ENCODE results near the gene PFN3. TPM values are rescaled to one million over a fixed set of nuclear protein-coding genes. Genes with fewer than 3 reads are reported as not detected.

Gene PFN3
- total and polyA plus RNA-seq, 2 of the 4 experiments (the other 2 are of a cell fraction) = not detected

DNA sequence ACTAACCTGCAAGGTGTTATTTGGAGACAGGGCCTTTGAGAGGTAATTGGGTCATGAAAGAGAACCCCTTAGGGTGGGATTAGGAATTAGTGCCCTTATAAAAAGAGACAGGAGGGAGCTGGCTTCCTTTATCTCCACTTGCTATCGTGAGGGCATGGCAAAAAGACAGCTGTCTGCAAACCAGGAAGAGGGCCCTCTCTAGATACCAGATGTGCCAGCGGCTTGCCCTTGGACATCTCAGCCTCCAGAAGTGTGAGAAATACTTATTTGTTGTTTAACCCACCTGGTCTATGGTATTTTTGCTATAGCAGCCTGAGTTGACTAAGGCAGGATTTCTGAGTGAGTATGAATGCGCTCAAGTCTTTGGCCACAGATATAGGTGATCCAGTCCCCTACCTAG lies 43.7 kb downstream of the PFN3 start:
- in situ Hi-C loops (cut with MboI; ENCODE audit: low sequenced_read_pairs) (no loop called here), intact Hi-C loops (cut with micrococcal nuclease) (no loop called here), dilution Hi-C loops (cut with HindIII; ENCODE audit: low sequenced_read_pairs, unreplicated experiment) (no loop called here)
- Histone ChIP-seq H3K4me2 (ENCODE audit: low read depth, low read length) (no peak overlapping the region), H2BK20ac (ENCODE audit: low read depth, low read length) (no peak overlapping the region), H3K4me3 (ENCODE audit: insufficient read depth, low read depth, low read length) (no peak overlapping the region), H3K79me1 (ENCODE audit: low read depth in 1 of 2, low read length in 2 of 2) (no peaks in the 10 kb centered on the region), H3K27me3 (ENCODE audit: control insufficient read depth, insufficient read depth, low read length) (peaks cover 24% of the 10 kb centered on the region), H3K36me3 (ENCODE audit: control insufficient read depth, insufficient read depth, low read length) (no peaks in the 10 kb centered on the region), H4K8ac (ENCODE audit: low read depth in 2 of 2, low read length in 2 of 2) (no peak overlapping the region), H2BK120ac (ENCODE audit: low read depth, low read length) (no peak overlapping the region), H3K23ac (ENCODE audit: low read depth, low read length) (no peak overlapping the region), H3K27ac (ENCODE audit: insufficient read depth, low read length) (no peak overlapping the region), H2AK5ac (ENCODE audit: low read depth, low read length) (no peak overlapping the region), H3K9me3 (ENCODE audit: control insufficient read depth, insufficient read depth, low read length) (peaks cover 2% of the 10 kb centered on the region; the same call in 1 of the 2 replicates), H3K14ac (replicated peaks; ENCODE audit: low read depth, low read length) (no peak overlapping the region), H2BK15ac (ENCODE audit: low read depth, low read length) (no peak overlapping the region), H3K56ac (ENCODE audit: extremely low read depth, insufficient read depth, low read length) (no peak overlapping the region), H3K4ac (ENCODE audit: low read depth, low read length) (no peak overlapping the region), H2AFZ (replicated peaks; ENCODE audit: low read length, poor library complexity) (no peak overlapping the region), H4K91ac (ENCODE audit: insufficient read depth, low read depth, low read length) (no peak overlapping the region), H2AK9ac (replicated peaks; ENCODE audit: low read depth, low read length, poor library complexity) (no peak overlapping the region), H4K20me1 (ENCODE audit: insufficient read depth, low read length) (no peaks in the 10 kb centered on the region), H3K4me1 (ENCODE audit: control insufficient read depth, insufficient read depth, low read length) (no peaks in the 10 kb centered on the region), H3K18ac (ENCODE audit: low read depth, low read length) (no peak overlapping the region), H3K9ac (ENCODE audit: low read depth, low read length) (no peak overlapping the region), H3K9me1 (ENCODE audit: insufficient read depth, low read length) (peaks cover 3% of the 10 kb centered on the region; the same call in 1 of the 2 replicates), H2BK5ac (ENCODE audit: low read depth, low read length, poor library complexity, severe bottlenecking) (no peak overlapping the region), H4K5ac (ENCODE audit: low read depth, low read length) (no peak overlapping the region)
- BruUV-seq (replicated peaks) = no TSS peak
- ATAC-seq (ENCODE audit: low read depth) (no peak), DNase-seq (no peak)
- WGBS, 2 experiments (ENCODE audit: extremely low coverage in 2 of 2, insufficient read length in 1 of 2) = 83% methylated on average over 1 of the region's 3 CpGs; no CpG with 5 or more reads in 1 of the 2 experiments
- POLR2A ChIA-PET (ENCODE audit: unreplicated experiment) = no interaction called here
- no peak for TF ChIP-seq MAZ (IDR thresholded peaks at IDR 0.05; ENCODE audit: borderline replicate concordance, low read depth, low read length)
- no peak for TF ChIP-seq MXI1 (IDR thresholded peaks at IDR 0.05; ENCODE audit: borderline replicate concordance, low read depth, low read length)
- TF ChIP-seq, protein P1, sequence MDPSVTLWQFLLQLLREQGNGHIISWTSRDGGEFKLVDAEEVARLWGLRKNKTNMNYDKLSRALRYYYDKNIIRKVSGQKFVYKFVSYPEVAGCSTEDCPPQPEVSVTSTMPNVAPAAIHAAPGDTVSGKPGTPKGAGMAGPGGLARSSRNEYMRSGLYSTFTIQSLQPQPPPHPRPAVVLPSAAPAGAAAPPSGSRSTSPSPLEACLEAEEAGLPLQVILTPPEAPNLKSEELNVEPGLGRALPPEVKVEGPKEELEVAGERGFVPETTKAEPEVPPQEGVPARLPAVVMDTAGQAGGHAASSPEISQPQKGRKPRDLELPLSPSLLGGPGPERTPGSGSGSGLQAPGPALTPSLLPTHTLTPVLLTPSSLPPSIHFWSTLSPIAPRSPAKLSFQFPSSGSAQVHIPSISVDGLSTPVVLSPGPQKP (IDR thresholded peaks at IDR 0.05; ENCODE audit: borderline replicate concordance, low read depth, low read length) = no peak
- TF ChIP-seq, protein P2, sequence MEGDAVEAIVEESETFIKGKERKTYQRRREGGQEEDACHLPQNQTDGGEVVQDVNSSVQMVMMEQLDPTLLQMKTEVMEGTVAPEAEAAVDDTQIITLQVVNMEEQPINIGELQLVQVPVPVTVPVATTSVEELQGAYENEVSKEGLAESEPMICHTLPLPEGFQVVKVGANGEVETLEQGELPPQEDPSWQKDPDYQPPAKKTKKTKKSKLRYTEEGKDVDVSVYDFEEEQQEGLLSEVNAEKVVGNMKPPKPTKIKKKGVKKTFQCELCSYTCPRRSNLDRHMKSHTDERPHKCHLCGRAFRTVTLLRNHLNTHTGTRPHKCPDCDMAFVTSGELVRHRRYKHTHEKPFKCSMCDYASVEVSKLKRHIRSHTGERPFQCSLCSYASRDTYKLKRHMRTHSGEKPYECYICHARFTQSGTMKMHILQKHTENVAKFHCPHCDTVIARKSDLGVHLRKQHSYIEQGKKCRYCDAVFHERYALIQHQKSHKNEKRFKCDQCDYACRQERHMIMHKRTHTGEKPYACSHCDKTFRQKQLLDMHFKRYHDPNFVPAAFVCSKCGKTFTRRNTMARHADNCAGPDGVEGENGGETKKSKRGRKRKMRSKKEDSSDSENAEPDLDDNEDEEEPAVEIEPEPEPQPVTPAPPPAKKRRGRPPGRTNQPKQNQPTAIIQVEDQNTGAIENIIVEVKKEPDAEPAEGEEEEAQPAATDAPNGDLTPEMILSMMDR (conservative IDR thresholded peaks at IDR 0.05; ENCODE audit: low read depth, low read length) = no peak
- no peak for TF ChIP-seq NFE2L2 (IDR thresholded peaks at IDR 0.05; ENCODE audit: low read depth, low read length)
- TF ChIP-seq SMC3 (IDR thresholded peaks at IDR 0.05; ENCODE audit: low read depth, low read length) = no peak
- TF ChIP-seq, protein P3, sequence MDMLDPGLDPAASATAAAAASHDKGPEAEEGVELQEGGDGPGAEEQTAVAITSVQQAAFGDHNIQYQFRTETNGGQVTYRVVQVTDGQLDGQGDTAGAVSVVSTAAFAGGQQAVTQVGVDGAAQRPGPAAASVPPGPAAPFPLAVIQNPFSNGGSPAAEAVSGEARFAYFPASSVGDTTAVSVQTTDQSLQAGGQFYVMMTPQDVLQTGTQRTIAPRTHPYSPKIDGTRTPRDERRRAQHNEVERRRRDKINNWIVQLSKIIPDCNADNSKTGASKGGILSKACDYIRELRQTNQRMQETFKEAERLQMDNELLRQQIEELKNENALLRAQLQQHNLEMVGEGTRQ (IDR thresholded peaks at IDR 0.05; ENCODE audit: low read depth, low read length) = no peak
- TF ChIP-seq CHD1 (IDR thresholded peaks at IDR 0.05; ENCODE audit: low read depth, low read length) = no peak
- no peak for TF ChIP-seq RAD21 (IDR thresholded peaks at IDR 0.05; ENCODE audit: low read length)
- TF ChIP-seq RCOR1 (IDR thresholded peaks at IDR 0.05; ENCODE audit: insufficient replicate concordance, low read length) = no peak
- CTCF ChIA-PET = interaction anchor here (1.6 kb wide), 1 partner anchor 12 kb away, joined by 4 read pairs; no protein-coding TSS in a partner anchor

All from IMR-90 (cell line).